HG03565 (cell line): ENCODE measurements around the gene CAP1.
"Not testable (repeated sequence)": the region's sequence is repeated elsewhere in the genome, so short reads cannot be mapped to it uniquely, and the experiment has no call there.

ENCODE experiments used
- ATAC-seq: cut with Tn5 transposase; IDR thresholded peaks from one replicate; pipeline ENCODE4 v1.9.1; 2021; ENCODE audit warnings: mild to moderate bottlenecking, moderate library complexity; ENCODE audit not compliant: unreplicated experiment

Gene CAP1, protein sequence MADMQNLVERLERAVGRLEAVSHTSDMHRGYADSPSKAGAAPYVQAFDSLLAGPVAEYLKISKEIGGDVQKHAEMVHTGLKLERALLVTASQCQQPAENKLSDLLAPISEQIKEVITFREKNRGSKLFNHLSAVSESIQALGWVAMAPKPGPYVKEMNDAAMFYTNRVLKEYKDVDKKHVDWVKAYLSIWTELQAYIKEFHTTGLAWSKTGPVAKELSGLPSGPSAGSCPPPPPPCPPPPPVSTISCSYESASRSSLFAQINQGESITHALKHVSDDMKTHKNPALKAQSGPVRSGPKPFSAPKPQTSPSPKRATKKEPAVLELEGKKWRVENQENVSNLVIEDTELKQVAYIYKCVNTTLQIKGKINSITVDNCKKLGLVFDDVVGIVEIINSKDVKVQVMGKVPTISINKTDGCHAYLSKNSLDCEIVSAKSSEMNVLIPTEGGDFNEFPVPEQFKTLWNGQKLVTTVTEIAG

DNA sequence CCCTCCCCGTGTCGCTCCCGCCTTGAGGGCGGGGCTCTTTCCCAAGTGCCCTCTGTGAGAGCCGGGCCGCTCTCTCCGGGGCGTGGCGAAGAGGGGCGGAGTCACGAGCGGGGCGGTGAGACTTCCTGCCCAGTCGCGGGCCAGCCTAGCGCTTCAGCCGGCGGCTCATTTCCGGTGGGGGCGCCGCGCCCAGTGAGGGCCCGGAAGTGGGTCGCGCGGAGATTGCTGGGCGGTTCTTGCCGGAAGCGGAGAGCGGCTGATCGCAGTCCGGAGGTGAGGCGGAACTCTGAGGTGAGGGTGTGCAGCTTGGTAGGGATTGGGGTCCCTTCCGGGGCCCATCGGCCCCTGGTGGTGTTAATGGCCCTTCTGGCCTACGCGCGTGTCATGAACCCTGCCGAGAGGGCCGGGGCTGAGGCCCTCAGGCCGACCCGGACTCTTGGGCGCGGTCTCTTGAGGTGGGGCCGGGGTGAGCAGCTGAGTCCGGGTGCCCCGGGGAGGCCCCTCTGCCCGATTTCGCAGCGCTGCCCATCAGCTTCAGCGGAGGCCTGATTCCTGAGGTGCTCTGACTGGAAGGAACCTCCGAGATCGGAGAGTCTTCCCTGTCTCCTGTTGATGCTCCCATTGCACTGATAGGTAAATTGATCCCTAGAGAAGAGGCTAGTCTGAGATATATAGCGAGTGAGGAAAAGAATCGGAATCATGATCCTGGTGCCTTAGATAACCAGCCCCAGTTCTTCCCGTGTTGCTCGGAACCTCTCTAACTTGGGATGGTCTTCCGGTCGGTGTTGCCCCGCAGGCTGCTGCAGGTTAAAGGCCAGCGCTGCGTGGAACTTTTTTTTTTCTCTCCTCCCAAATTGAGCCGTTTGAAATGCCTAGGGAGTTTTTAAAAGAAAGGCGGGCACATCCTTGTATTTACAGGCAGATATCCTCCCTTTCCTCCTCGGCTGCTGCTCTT, at the start of gene CAP1:
Gene CAP1 (plus strand): TSS at position 219 of the 955 bp plus-strand sequence. CDS start 18,618 bp downstream, outside the sequence.
- ATAC-seq: peak; percentile 71

DNA sequence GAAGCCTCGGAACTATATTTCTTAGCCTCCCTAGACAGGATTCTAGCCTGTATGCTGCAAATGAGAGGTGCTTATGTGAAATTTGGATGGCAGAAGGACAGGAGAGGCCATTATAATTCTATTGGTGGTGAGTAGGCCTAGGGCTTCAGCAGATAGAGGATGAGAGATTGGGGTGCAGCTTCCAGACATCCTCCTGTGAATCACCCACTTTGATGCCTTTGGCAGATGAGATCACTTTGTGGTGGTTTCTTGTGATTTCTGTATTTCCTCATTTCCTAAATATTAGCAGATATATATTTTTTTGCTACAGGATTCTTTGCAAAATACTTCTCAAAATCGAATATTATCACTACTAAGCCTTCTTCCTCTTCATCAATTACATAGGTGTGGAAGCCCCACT, 48.3 kb upstream of the CAP1 start:
- no peak for ATAC-seq

DNA sequence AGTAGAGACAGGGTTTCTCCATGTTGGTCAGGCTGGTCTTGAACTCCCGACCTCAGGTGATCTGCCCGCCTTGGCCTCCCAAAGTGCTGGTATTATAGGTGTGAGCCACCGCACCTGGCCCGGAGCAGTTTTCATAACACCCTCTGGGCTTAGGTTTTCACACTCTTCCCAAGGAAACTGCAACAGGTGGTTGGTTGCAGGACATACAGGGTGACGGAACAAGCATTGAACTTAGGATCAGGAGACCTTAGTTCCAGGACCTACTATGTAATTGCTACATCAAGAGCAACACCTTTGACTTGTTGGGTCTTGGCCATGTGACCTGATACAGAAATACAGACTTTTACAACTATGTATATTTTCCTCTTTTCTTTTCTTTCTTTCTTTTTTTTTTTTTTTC, 47.6 kb upstream of the CAP1 start:
- no peak for ATAC-seq

DNA sequence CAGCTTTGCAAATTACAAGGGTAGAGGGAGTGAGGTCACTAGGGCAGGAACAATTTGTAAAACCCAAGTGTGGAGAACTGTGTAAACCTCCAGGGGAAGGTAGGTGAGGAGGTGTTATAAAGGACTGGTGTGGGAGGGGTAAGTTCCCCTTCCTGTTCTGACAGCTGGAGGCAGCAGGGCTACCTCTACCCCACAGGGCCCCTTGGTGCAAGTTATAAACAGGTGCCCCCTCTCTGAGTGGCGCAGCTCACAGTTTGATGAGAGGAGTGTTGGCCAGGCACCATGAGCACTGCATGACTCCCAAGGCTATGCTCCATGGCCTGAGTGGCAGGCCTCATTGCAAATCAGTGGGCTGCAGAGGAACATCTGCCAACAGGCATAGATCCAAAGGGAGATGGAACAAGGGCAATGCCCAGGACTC, 44.5 kb upstream of the CAP1 start:
- ATAC-seq: peak; percentile 57

DNA sequence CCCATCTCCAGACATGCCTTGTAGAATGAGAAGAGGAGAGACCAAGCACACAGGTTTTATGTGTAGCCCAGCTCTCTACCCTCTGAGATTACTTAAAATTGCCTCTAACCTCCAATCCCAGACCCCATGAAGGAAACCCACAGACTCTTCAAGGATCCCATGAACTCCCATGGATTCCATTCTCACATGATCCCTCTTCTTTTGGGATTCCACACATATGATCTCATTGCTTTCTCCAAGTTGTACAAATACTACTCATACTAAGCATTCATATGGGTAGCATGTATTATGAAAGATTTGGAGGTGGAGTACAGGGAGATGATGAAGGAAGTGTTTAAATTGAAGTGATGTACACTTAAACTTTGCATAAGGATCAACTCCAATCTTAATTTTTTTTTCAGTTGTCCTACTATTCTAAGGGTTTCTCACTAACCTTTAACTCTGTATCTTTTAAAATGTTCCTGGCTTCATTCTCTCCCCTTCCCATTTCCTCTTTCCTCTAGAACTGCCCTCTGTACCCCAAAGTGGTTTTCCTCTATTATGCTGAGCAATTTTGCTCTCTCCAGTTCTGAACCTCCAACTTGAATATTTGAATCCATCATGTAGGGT, 44.0 kb upstream of the CAP1 start:
- no peak for ATAC-seq

DNA sequence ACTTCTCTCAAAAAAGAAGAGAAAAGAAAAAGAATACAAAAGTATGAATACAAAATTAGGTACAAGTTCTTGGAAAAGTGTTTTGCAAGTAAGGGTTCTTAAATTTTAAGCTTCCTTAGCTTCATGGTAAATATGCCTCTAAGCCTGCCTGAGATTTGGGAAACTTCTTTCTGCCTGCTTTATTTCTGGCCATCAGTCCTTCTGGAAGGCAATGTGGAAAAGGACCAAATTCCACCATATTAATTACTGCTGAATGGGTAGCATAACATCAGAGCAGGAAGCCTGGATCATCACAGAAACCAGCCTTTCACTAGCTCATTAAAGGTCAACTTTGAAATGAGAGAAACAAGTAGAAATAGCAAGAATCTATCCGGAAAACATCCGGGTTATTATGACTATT, 39.1 kb upstream of the CAP1 start:
- no peak for ATAC-seq

DNA sequence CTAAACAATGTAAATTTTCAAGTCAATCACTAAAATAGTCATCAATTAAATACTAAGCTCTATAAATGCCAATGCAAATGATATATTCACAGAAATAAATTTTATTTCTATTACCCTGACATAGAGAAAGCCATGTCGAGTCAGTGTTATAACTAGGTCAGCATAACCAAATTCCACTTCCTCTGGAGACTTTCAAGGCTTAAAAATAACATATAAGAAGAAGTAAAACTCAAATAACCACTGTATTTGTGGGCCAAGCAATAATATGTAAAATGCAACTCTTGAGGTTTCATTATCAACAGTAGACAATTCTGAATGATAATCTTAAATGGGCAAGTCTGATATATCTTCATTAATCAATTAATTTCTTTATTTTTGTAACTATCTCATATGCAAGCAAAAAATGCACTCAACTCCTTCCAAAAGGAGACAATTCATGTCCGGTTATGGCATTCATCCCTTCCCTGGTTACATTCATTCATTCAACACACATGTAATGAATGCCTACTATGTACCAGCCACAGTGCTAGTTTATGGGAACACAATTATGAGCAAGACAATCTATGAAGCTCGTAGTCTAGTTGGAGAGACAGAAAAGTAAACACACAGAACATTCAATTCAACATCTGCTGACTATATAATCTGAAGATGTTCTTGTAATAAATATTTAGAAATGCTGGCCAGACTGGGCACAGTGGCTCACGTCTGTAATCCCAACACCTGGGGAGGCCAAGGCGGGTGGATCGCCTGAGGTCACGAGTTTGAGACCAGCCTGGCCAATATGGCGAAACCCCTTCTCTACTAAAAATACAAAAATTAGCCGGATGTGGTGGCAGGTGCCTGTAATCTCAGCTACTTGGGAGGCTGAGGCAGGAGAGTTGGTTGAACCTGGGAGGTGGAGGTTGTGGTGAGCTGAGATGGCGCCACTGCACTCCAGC, 37.1 kb upstream of the CAP1 start:
- ATAC-seq: no peak

DNA sequence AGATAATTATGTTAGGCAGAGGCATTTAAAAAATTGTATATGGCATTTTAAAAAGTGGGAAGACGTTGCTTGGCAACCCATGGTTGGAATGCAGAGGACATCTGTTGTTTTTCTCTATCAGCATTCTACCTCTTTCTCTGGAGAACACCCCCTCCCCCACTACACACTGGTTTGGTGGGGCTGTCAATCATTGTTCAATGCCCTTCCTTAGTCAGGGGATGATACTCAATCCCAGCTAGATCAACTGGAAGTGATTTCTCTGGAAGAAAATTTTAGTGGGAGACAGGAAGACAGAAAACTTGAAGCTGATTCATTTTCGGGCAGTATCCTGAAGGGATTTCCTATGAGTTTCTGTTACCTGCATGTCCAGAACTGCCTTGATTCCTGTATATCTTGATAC, 35.7 kb upstream of the CAP1 start:
- ATAC-seq: no peak

DNA sequence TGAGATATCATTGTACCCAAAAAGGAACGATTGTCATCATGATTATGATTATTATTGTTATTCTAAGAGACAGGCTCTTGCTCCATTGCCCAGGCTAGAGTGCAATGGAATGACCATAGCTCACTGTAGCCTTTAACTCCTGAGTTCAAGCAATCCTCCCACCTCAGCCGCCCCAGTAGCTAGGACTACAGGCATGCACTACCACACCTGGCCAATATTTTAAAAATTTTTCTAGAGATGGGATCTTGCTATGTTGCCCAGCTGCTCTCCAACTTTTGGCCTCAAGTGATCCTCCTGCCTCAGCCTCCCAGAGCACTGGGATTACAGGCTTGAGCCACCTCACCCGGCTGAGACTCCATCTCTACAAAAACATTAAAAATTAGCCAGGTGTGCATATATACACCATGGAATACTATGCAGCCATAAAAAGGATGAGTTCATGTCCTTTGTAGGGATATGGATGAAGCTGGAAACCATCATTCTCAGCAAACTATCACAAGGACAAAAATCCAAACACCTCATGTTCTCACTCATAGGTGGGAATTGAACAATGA, 33.0 kb upstream of the CAP1 start:
- not testable (repeated sequence) for ATAC-seq

DNA sequence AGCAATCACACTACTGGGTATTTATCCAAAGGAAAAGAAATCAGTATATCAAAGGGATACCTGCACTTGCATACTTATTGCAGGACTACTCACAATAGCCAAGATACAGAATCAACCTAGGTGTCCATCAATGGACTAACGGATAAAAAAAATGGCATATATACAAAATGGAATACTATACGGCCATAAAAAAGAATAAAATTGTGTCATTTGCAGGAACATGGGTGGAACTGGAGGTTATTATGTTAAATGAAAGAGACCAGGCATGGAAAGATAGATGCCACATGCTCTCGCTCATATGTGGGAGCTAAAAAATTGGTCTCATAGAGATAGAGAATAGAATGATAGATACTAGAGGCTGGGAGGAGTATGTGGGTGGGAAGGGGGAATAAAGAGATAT, 29.3 kb upstream of the CAP1 start:
- ATAC-seq: no peak

DNA sequence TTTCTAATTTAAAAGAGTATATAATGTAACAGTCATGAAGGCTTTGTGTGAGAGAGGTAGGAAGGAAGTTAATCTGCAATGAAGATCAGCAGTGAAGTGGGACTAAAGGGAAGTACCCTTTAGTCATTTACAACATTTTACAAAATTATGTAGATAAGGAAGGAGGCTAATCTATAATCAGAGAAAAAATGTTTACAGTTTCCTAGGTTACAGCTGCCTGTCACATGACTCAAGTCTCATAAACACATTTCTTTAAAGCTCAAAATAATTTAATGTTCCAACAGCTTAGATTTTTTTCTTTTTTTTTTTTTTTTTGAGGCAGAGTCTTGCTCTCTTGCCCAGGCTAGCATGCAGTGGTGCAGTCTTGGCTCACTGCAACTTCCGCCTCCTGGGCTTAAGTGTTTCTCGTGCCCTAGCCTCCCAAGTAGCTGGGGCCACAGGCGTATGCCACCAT, 26.2 kb upstream of the CAP1 start:
- no peak for ATAC-seq

DNA sequence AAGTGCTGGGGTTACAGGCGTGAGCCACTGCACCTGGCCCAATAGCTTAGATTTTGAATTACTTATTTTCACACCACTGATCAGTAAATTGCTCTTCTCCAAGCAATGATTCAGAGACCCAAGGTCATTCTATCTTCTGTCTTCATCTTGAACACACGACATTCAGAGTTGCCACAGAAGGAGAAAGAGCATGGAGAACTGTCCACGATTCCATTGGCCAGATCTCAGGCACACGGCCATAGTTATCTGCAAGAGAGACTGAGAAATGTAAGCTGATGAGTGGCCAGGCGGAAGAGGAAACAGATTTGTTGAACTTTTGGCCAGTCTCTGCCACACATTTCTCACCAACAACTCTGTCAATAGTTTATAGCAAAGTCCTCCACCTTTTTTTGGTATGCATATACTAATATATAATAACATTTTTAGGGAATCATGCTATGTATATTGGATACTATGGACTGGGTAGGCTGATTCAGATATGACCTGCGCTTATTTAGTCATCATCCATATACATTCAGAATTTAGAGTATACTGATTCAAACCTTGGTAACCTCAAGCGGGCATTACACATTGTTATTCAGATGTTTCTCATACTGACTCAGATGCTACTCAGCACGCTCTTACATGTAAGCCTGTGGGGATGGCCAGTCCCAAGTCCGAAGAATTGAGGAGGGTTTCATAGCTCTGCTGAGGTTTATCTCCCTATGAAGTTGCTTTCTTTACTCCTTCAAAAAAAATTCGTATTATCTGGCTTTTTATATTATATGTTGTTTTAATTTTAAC, 25.5 kb upstream of the CAP1 start:
- no peak for ATAC-seq

DNA sequence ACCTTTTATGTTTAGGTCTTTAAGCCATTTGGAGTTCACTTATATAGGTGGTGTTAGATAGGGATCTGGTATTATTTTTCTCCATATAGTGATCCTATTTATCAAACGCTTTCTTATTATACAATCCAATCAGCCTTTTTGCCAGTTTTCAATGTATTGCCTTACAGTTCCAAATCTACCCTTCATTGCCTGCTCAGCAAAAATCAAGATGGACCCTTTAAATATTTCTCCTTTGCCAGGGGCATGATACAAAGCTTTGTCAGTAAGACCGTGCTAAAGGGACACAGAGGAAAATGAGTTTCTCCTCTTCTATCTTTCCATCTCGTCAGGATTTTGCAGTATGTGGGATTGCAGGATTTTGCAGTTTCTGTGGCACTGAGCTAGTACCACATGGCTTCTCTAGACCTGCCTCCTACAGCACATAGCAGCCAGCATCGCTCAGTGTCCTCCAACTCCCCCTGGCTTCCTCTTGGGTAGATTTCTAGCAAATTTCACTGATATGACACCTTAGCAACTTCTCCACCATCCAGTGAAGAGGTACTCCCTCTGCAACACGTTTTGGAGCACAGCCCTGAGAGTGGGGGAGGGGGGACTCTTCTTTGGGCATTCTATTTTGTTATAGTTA, 22.5 kb upstream of the CAP1 start:
- ATAC-seq: no peak

DNA sequence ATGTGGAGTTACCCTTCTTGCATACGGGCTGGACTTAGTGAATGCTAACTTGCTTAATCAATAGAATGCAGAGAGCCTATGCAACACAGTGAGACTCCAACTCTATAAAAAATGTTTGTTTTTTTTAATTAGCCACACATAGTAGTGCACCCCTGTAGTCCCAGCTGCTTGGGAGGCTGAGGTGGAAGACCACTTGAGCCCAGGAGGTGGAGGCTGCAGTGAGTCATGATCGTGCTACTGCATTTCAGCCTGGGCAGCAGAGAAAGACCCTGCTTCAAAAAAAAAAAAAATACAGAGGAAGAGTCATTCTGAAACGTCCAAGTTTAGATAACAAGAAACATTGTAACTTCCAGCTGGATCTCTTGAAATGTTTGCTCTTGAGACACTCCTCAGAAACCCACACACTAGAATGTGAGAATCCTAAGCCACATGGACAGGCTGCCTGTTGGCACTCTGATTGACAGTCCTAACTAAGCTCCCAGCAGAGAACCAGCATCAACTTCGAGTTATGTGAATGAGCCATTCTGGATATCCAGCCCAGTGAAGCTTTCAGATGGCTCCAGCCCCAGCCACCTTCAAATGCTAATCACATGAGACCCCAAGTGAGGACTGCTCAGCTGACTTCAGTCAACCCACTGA, 20.0 kb upstream of the CAP1 start:
- ATAC-seq: no peak

DNA sequence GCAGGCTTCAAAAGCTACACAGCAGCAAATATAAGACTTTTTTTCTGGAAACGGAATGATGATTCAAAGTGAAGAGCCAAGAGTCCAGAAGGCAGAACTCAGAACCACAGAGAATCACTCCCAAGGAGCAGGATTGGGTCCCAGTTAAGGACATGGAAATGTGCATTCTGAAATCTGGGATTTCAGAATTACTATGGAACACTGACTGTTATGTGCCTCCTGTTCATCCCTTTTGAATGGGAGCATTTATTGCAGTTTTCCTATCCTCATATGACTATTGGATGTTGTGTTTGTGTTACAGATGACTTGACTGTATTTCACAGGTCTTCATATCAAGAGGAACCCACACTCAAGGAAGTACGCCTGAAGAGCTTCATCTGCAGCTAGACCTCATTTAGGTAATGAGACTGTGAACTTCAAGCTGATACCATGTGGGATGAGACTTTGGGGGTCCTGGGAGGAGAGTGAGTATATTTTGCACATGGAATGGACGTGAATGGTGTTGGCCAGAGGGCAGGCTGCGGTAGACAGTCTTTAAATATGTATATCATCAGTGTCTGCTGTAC, 17.1 kb upstream of the CAP1 start:
- no peak for ATAC-seq

DNA sequence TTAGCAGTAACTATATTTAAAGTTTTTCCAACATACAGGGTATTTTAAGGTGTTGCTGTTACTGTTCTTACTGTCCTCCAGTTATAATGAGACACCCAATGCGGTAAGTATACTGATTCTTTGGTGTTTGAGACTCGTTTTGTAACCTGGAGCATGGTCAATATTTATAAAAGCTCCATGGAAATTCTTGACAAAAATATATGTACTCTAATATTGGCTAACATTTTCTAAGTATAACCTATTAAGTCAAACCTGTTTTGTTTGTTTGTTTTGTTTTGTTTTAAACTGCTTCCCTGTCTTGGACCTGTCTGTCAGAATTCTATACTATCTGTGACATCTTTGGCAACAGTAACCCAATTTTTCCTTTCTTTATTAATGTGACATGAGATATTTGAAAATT, 15.9 kb upstream of the CAP1 start:
- ATAC-seq: no peak

DNA sequence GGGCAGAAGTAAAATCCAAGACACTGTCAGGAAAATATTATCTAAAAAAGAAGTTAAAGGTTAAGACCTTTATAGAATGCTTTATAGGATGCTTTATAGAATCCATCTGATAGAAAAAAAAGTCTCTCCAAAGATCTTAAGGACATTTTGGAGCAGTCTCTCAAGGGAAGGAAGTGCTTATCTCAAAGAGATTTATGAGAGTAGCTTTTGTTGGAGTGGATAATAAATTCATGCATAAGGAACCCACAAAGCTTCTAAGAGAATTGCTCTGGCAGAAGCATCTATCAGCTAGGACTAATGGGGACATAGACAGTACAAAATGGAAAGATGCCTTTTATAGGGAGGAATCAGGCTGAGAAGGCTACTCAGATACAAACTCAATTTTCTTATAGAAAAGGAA, 12.9 kb upstream of the CAP1 start:
- no peak for ATAC-seq

DNA sequence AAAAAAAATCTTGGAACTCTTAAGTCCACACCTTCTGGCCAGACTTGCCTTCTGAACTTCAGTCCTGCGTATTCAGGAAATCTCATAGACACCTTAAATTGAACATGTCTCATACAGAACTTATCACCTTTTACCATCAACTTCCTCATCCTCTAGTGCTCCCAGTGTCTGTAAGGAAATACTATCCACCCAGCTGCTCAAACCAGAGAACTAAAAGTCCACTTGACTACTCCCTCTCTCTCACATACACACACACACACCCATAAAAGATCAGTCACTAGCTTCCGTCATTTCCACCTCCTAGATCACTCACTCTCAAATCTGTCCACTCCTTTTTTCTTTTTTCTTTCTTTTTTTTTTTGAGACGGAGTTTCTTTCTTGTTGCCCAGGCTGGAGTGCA, 10.9 kb upstream of the CAP1 start:
- no peak for ATAC-seq
